Caco-2 (cell line): ENCODE data around the gene GRIK4. TPM values are rescaled to one million over a fixed set of nuclear protein-coding genes. Genes with fewer than 3 reads are reported as not detected.

Experiments used
- BruUV-seq: library from RNA; stranded (reverse); fragments of 400-500 nt; replicated peaks from 2 replicates; lab custom pipeline; 2021; lab: Mats Ljungman, UMichigan
- CTCF ChIA-PET: fragments of 300-600 bp; sonication (Branson Sonifier 250); formaldehyde crosslinking; loops from one replicate; lab custom pipeline; 2022; ENCODE audit warnings: antibody characterized with exemption; lab: Charles Lee
- POLR2A ChIA-PET: fragments of 300-600 bp; sonication (Branson Sonifier 250); formaldehyde crosslinking; loops from one replicate; lab custom pipeline; 2022; ENCODE audit warnings: antibody characterized with exemption; lab: Charles Lee
- DNase-seq, 2 experiments: peaks; one replicate each; pipeline versions ENCODE4 v3.0.0 to v3.0.0-alpha.2; 2020 to 2022
- H3K27me3 ChIP-seq: replicated peaks from 2 replicates; pipeline ENCODE4 v1.6.0; 2011; ENCODE audit warnings: low read length; ENCODE audit not compliant: control insufficient read depth, insufficient read depth
- H3K36me3 ChIP-seq: 2 replicates; pipeline ENCODE4 v1.5.1; 2011; ENCODE audit warnings: low read length; ENCODE audit not compliant: control insufficient read depth, insufficient read depth
- H3K4me1 ChIP-seq: fragments of 250-450 bp; sonication (Bioruptor Pico); 2 replicates; pipeline ENCODE4 v1.5.1; 2020; ENCODE audit warnings: mild to moderate bottlenecking
- H3K4me3 ChIP-seq: 2 replicates; pipeline ENCODE4 v1.5.1; 2011; ENCODE audit warnings: low read depth, mild to moderate bottlenecking, control low read depth, low read length
- H3K9me3 ChIP-seq: fragments of 250-450 bp; sonication (Bioruptor Pico); 2 replicates; pipeline ENCODE4 v1.5.1; 2020; ENCODE audit warnings: mild to moderate bottlenecking, moderate library complexity
- H3K27ac Mint-ChIP-seq: one replicate; pipeline ENCODE4 v1.8.0; 2022; ENCODE audit warnings: mixed read lengths; ENCODE audit not compliant: unreplicated experiment
- H3K27me3 Mint-ChIP-seq: one replicate; pipeline ENCODE4 v1.8.0; 2022; ENCODE audit warnings: mixed read lengths; ENCODE audit not compliant: insufficient read depth, unreplicated experiment
- H3K36me3 Mint-ChIP-seq: one replicate; pipeline ENCODE4 v1.8.0; 2022; ENCODE audit warnings: mild to moderate bottlenecking, mixed read lengths; ENCODE audit not compliant: insufficient read depth, unreplicated experiment
- H3K4me1 Mint-ChIP-seq: one replicate; pipeline ENCODE4 v1.8.0; 2022; ENCODE audit warnings: low read depth, mixed read lengths; ENCODE audit not compliant: unreplicated experiment
- H3K4me3 Mint-ChIP-seq: one replicate; pipeline ENCODE4 v1.8.0; 2022; ENCODE audit warnings: mild to moderate bottlenecking, moderate library complexity, mixed read lengths; ENCODE audit not compliant: unreplicated experiment
- H3K9me3 Mint-ChIP-seq: one replicate; pipeline ENCODE4 v1.8.0; 2022; ENCODE audit warnings: mixed read lengths; ENCODE audit not compliant: unreplicated experiment
- intact Hi-C: fragments of 100-400 bp; cut with micrococcal nuclease; formaldehyde crosslinking; loops from one replicate; pipeline ENCODE4 v1.10.0; 2022; ENCODE audit not compliant: unreplicated experiment
- total RNA-seq: library from RNA; stranded (reverse); gene quantifications from 2 replicates; pipeline ENCODE4 v1.2.3, GENCODE V29; 2022
- TF ChIP-seq, protein P1 (sequence below), 2 experiments: fragments of 200-600 bp in 1 of 2; IDR thresholded peaks; 1 replicate in 1 of 2; 2 replicates in 1 of 2; pipeline versions ENCODE4 v1.5.1 to v1.8.0; 2011 to 2022; ENCODE audit warnings: antibody characterized with exemption in 1 of 2, control low read depth in 1 of 2, inconsistent platforms in 1 of 2, low read depth in 1 of 2, low read length in 1 of 2, mild to moderate bottlenecking in 1 of 2, moderate library complexity in 1 of 2; ENCODE audit not compliant: insufficient read depth in 1 of 2, severe bottlenecking in 1 of 2, unreplicated experiment in 1 of 2

The GRIK4 gene
- total RNA-seq, 1 experiment from 2014 or later, result 2.0 TPM

DNA sequence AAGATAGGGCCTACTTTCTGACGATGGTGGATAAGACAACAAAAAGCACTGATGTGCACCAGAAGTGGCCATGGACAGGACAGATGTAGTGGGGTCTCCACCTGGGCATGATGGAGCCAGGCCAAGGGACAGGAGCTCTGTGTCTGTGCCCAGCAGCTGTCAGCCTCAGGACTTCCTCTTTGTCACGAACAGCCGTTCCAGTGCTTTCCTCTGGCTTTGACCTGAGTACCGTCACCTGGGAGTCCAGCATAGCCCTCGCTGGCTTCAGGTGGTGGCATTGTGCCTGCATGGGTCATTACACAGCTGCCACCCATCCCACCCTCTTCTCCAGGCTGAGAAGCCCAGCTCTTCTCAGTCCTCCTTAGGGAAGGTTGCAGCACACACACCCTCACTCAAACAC lies 137.8 kb downstream of the GRIK4 start:
- H3K36me3 Mint-ChIP-seq, result no peaks in the 10 kb centered on the region
- no peaks in the 10 kb centered on the region for H3K4me1 ChIP-seq
- intact Hi-C loops, result no loop called here
- no peaks in the 10 kb centered on the region for H3K9me3 Mint-ChIP-seq
- no peak overlapping the region for H3K27ac Mint-ChIP-seq
- CTCF ChIA-PET, result interaction anchor here (0.6 to 0.9 kb wide), 2 partner anchors 36 to 85 kb away, joined by 3 to 11 read pairs; no protein-coding TSS in a partner anchor
- H3K4me3 Mint-ChIP-seq, result no peak overlapping the region
- H3K27me3 Mint-ChIP-seq, result no peaks in the 10 kb centered on the region
- BruUV-seq, result no TSS peak
- H3K4me3 ChIP-seq, result no peak overlapping the region
- TF ChIP-seq, protein P1, sequence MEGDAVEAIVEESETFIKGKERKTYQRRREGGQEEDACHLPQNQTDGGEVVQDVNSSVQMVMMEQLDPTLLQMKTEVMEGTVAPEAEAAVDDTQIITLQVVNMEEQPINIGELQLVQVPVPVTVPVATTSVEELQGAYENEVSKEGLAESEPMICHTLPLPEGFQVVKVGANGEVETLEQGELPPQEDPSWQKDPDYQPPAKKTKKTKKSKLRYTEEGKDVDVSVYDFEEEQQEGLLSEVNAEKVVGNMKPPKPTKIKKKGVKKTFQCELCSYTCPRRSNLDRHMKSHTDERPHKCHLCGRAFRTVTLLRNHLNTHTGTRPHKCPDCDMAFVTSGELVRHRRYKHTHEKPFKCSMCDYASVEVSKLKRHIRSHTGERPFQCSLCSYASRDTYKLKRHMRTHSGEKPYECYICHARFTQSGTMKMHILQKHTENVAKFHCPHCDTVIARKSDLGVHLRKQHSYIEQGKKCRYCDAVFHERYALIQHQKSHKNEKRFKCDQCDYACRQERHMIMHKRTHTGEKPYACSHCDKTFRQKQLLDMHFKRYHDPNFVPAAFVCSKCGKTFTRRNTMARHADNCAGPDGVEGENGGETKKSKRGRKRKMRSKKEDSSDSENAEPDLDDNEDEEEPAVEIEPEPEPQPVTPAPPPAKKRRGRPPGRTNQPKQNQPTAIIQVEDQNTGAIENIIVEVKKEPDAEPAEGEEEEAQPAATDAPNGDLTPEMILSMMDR (IDR thresholded peaks at IDR 0.05; ENCODE audit: insufficient read depth in 1 of 2, low read depth in 1 of 2, low read length in 1 of 2, severe bottlenecking in 1 of 2, unreplicated experiment in 1 of 2), result no peak
- POLR2A ChIA-PET, result no interaction called here
- no peaks in the 10 kb centered on the region for H3K36me3 ChIP-seq
- no peaks in the 10 kb centered on the region for H3K27me3 ChIP-seq
- DNase-seq, result no peak
- no peaks in the 10 kb centered on the region for H3K4me1 Mint-ChIP-seq
- H3K9me3 ChIP-seq, result no peaks in the 10 kb centered on the region

DNA sequence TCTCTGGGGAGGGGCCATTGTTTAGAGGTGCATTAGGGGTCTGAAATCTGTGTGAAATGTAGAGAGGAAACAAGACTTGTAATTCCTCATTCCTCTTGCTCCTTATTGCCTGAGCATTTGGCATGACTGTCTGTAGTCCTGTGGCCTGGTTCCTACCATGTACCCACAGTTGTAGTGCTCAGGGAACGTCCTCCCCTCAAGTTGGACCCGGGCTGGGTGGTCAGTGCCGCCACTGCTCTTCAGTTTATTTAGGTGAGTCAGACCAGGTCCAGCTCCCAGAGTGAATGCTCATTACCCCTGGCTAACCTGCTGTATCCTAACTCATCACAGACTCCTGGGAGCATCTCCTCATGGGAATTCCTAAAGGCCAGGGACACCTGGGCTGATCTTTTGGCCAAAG lies 139.8 kb downstream of the GRIK4 start:
- H3K9me3 Mint-ChIP-seq, result no peaks in the 10 kb centered on the region
- intact Hi-C loops, result no loop called here
- H3K36me3 Mint-ChIP-seq, result no peaks in the 10 kb centered on the region
- Histone ChIP-seq H3K4me3 (no peak overlapping the region), H3K9me3 (no peaks in the 10 kb centered on the region), H3K27me3 (no peaks in the 10 kb centered on the region), H3K4me1 (no peaks in the 10 kb centered on the region), H3K36me3 (no peaks in the 10 kb centered on the region)
- BruUV-seq, result no TSS peak
- no peak overlapping the region for H3K4me3 Mint-ChIP-seq
- no peaks in the 10 kb centered on the region for H3K4me1 Mint-ChIP-seq
- ChIA-PET CTCF (no interaction called here), POLR2A (no interaction called here)
- peak in 1 of 2 experiments; percentile 17 for DNase-seq
- no peak overlapping the region for H3K27ac Mint-ChIP-seq
- TF ChIP-seq, protein P1 (IDR thresholded peaks at IDR 0.05; ENCODE audit: insufficient read depth in 1 of 2, low read depth in 1 of 2, low read length in 1 of 2, severe bottlenecking in 1 of 2, unreplicated experiment in 1 of 2), result no peak
- no peaks in the 10 kb centered on the region for H3K27me3 Mint-ChIP-seq

DNA sequence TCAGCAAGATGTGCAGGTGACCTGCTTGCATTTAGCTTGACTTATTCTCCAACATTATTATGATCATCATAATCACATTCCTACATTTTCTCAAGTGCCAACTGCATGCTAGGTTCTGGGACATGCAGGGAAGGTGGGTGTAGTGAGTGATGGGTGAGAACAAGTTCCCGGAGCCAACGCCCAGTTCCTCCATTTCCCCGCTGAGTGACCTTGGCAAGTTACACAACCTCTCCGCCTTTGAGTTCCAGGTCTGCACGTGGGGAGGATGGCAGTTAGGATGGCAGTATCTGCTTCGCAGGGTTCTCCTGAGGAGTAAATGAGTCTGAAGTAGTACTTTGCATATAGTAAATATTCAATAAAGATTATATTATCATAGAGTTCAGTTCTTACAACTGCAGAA lies 140.3 kb downstream of the GRIK4 start:
- TF ChIP-seq, protein P1 (IDR thresholded peaks at IDR 0.05; ENCODE audit: insufficient read depth in 1 of 2, low read depth in 1 of 2, low read length in 1 of 2, severe bottlenecking in 1 of 2, unreplicated experiment in 1 of 2), result no peak
- Mint-ChIP-seq H3K36me3 (no peaks in the 10 kb centered on the region), H3K27ac (no peak overlapping the region), H3K4me3 (no peak overlapping the region), H3K9me3 (no peaks in the 10 kb centered on the region), H3K4me1 (no peaks in the 10 kb centered on the region), H3K27me3 (no peaks in the 10 kb centered on the region)
- POLR2A ChIA-PET, result no interaction called here
- Histone ChIP-seq H3K4me1 (no peaks in the 10 kb centered on the region), H3K4me3 (no peak overlapping the region), H3K36me3 (no peaks in the 10 kb centered on the region), H3K27me3 (no peaks in the 10 kb centered on the region), H3K9me3 (no peaks in the 10 kb centered on the region)
- intact Hi-C loops, result no loop called here
- DNase-seq, result peak in 1 of 2 experiments; percentile 19
- no TSS peak for BruUV-seq
- CTCF ChIA-PET, result interaction anchor here (1.8 kb wide), 1 partner anchor 33 kb away, joined by 8 read pairs; no protein-coding TSS in a partner anchor
